Measurements from ENCODE around the gene MRPL21.

MRPL21 gene

GRCh38 chr11:68844376-68844775 lies 59.3 kb downstream of the MRPL21 start:
- no peak overlapping the region for H3K4me3 ChIP-seq (ENCODE audit: low read depth, low read length)
- no peaks in the 10 kb centered on the region for H3K36me3 ChIP-seq
- DNase-seq = no peak
- TF ChIP-seq CTCF (IDR thresholded peaks at IDR 0.05; ENCODE audit: low read depth, low read length) = no peak
- peaks cover 12% of the 10 kb centered on the region for H3K4me1 ChIP-seq
- H3K9me3 ChIP-seq = no peaks in the 10 kb centered on the region
- H3K27me3 ChIP-seq = no peaks in the 10 kb centered on the region

DNA sequence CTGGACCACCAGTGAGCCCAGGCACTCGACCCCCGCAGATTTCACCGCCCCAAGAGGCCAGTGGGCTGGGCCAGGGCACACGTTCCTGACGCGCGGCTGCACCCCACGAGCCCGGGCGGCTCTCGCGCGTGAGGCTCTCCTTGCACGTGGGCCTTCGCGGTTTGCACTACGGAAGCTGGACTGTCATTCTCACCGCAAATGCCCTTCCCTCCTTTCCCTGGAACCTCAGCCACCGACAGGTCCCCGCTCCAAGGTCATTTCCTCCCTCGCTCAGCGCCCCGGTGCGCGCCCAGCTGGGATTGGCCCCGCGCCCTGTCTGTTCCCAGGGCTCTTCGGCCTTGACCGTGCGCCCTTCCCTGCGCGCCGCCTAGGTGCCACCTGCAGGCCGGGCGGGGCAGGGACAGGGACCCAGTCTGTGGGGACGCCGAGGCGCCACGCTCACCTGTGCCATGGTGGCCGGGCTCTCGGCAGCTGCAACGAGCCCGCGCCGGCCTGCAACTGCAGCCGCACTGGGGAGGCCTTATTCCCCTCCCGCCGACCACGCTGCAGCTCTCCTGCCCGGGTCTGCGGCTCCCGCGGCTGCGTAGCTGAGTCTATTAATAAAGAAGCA lies 59.8 kb downstream of the MRPL21 start:
- H3K9me3 ChIP-seq = no peaks in the 10 kb centered on the region
- no peak for DNase-seq
- peaks cover 12% of the 10 kb centered on the region for H3K4me1 ChIP-seq
- H3K36me3 ChIP-seq = no peaks in the 10 kb centered on the region
- no peak overlapping the region for H3K4me3 ChIP-seq (ENCODE audit: low read depth, low read length)
- TF ChIP-seq CTCF (IDR thresholded peaks at IDR 0.05; ENCODE audit: low read depth, low read length) = no peak
- H3K27me3 ChIP-seq = no peaks in the 10 kb centered on the region

DNA sequence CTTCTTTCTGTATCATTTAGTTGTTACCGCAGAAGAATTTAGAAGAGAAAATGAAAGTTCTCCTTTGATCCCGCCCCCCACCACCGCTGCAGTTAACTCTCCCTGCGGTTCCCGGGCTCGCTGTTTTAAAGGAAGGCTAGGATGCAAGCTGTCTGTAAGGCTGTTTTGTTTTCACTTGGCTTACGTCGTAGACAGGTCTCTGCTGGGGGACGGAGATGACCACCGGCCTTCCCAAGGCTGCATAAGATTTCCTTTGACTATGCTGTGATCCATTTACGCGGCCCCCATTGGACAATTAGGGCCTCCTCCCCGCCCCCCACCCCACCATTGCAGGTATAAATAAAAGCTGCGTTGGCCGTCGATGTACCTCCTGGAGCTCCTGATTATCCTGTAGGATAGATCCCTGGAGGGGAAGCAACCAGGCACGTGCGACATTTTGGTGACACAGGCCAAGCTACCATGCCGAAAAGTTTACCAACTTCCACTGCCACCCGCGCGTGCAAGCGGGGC lies 60.5 kb downstream of the MRPL21 start:
- TF ChIP-seq CTCF (IDR thresholded peaks at IDR 0.05; ENCODE audit: low read depth, low read length) = no peak
- DNase-seq = no peak
- Histone ChIP-seq H3K9me3 (no peaks in the 10 kb centered on the region), H3K4me1 (peaks cover 12% of the 10 kb centered on the region), H3K27me3 (no peaks in the 10 kb centered on the region), H3K4me3 (ENCODE audit: low read depth, low read length) (no peak overlapping the region), H3K36me3 (no peaks in the 10 kb centered on the region)

DNA sequence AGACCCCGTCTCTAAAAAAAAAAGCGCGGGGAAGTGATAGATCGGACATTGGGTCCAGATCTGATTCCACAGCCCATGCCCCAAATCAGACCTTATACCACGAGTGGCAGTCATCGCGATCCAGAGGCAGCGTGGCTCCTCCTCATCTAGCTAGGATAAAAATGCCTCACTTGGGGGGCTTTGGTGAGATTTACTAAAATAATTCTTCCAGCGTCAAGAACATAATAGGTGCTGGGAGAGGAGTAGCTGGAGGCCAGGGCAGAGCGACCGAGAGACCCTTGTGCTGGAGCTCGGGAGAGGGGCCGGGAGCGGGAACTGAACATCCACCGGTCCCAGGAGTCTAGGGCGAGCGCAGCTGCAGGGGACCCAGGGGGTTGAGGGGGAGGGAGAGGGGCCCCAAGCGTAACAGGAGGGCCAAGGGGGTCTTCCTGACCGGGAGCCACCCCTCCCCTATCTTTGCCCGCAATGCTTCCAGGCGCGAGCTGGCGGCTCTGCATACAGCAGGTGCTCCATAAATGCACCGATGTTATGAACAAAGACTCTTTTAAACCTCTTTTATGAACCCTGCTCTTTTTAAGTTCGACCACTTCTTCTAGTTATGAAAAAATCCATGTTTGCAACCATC lies 61.1 kb downstream of the MRPL21 start:
- no peak overlapping the region; the same call in 1 of the 2 replicates for H3K4me3 ChIP-seq (ENCODE audit: low read depth, low read length)
- no peaks in the 10 kb centered on the region for H3K27me3 ChIP-seq

GRCh38 chr11:68841718-68842426 lies 61.8 kb downstream of the MRPL21 start, which contains the start of gene CPT1A:
Gene CPT1A, minus strand, starts transcription at chr11:68841916. Its CDS starts 26,442 bp downstream, at chr11:68815474.
- no peak for TF ChIP-seq CTCF (IDR thresholded peaks at IDR 0.05; ENCODE audit: low read depth, low read length)
- Histone ChIP-seq H3K4me1 (peaks cover 12% of the 10 kb centered on the region), H3K36me3 (no peaks in the 10 kb centered on the region), H3K9me3 (no peaks in the 10 kb centered on the region), H3K4me3 (ENCODE audit: low read depth, low read length) (peak within 1 kb of the TSS; percentile 60), H3K27me3 (no peaks in the 10 kb centered on the region)
- DNase-seq = peak; percentile 88

More for the DNA sequence above, 61.1 kb downstream of the MRPL21 start:
- H3K9me3 ChIP-seq = no peaks in the 10 kb centered on the region
- TF ChIP-seq CTCF (IDR thresholded peaks at IDR 0.05; ENCODE audit: low read depth, low read length) = no peak
- H3K36me3 ChIP-seq = no peaks in the 10 kb centered on the region
- no peak for DNase-seq
- H3K4me1 ChIP-seq = peaks cover 12% of the 10 kb centered on the region
